ENCODE data around the gene GBX1.

The GBX1 gene

GRCh38 chr7:151138153-151138851 is 29.2 kb downstream of the GBX1 start:
- no peak for DNase-seq

GRCh38 chr7:151137791-151138152 is 29.7 kb downstream of the GBX1 start:
- no peak for DNase-seq

GRCh38 chr7:151137076-151137675 is 30.3 kb downstream of the GBX1 start:
- DNase-seq, result no peak

GRCh38 chr7:151135866-151136843 is 31.3 kb downstream of the GBX1 start:
- DNase-seq, result no peak

- no peak for DNase-seq
Measured at GRCh38 chr7:151135525-151135845, 32.0 kb downstream of the GBX1 start.

GRCh38 chr7:151134743-151135524 is 32.6 kb downstream of the GBX1 start:
- no peak for DNase-seq

GRCh38 chr7:151133986-151134742 is 33.3 kb downstream of the GBX1 start:
- DNase-seq, result no peak

GRCh38 chr7:151133266-151133985 is 34.1 kb downstream of the GBX1 start:
- DNase-seq, result no peak

GRCh38 chr7:151132461-151133205 is 34.9 kb downstream of the GBX1 start:
- DNase-seq, result no peak

GRCh38 chr7:151131592-151132293 is 35.8 kb downstream of the GBX1 start:
- no peak for DNase-seq

- DNase-seq, result no peak
Measured at GRCh38 chr7:151131224-151131591, 36.3 kb downstream of the GBX1 start.

GRCh38 chr7:151130741-151131157 is 36.7 kb downstream of the GBX1 start:
- no peak for DNase-seq

- no peak for DNase-seq
Measured at GRCh38 chr7:151129960-151130591, 37.4 kb downstream of the GBX1 start.

- DNase-seq, result no peak
Measured at GRCh38 chr7:151129117-151129959, 38.2 kb downstream of the GBX1 start.

- DNase-seq, result no peak
Measured at GRCh38 chr7:151128716-151129115, 38.8 kb downstream of the GBX1 start.

- DNase-seq, result no peak
Measured at GRCh38 chr7:151128144-151128543, 39.4 kb downstream of the GBX1 start.

- DNase-seq, result no peak
Measured at GRCh38 chr7:151126491-151127137, 40.9 kb downstream of the GBX1 start.
